Left lobe of liver (tissue), 2 donors: Measurements from ENCODE around the gene PRSS2. TPM values are rescaled to one million over a fixed set of nuclear protein-coding genes. Genes with fewer than 3 reads are reported as not detected.

ENCODE experiments used
- ATAC-seq: fragments of 200-7000 bp; cut with Tn5 transposase; one replicate; pipeline ENCODE4 v1.9.1; 2020; ENCODE audit warnings: mild to moderate bottlenecking, moderate library complexity
- DNase-seq: peaks from one replicate; pipeline ENCODE4 v3.0.0-alpha.2; 2020; ENCODE audit warnings: low spot score
- total RNA-seq: library from RNA; stranded (reverse); gene quantifications from one replicate; pipeline ENCODE4 v1.2.1, GENCODE V29; 2021
- donor health status: DM: no; HTN: no; CAD: no; lungs with moderate emphysema.
- donor health status: DM: no; HTN: yes; CAD: no.

PRSS2 gene
- total RNA-seq, 1 donor from 2014 or later: 53.2 TPM

- no peak for DNase-seq
- no peak for ATAC-seq
Measured at GRCh38 chr7:142800088-142800487, 29.3 kb downstream of the PRSS2 start.

GRCh38 chr7:142800699-142801260 is 30.0 kb downstream of the PRSS2 start:
- ATAC-seq (no peak), DNase-seq (no peak)

DNA sequence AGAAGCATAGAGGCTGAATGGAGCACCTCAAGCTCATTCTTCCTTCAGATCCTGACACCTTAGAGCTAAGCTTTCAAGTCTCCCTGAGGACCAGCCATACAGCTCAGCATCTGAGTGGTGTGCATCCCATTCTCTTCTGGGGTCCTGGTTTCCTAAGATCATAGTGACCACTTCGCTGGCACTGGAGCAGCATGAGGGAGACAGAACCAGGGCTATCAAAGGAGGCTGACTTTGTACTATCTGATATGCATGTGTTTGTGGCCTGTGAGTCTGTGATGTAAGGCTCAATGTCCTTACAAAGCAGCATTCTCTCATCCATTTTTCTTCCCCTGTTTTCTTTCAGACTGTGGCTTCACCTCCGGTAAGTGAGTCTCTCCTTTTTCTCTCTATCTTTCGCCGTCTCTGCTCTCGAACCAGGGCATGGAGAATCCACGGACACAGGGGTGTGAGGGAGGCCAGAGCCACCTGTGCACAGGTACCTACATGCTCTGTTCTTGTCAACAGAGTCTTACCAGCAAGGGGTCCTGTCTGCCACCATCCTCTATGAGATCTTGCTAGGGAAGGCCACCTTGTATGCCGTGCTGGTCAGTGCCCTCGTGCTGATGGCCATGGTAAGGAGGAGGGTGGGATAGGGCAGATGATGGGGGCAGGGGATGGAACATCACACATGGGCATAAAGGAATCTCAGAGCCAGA is 31.0 kb downstream of the PRSS2 start:
- ATAC-seq: no peak
- no peak for DNase-seq

GRCh38 chr7:142802301-142802700 is 31.5 kb downstream of the PRSS2 start:
- no peak for ATAC-seq
- DNase-seq: no peak

- DNase-seq (no peak), ATAC-seq (no peak)
Measured at GRCh38 chr7:142803901-142804300, 33.1 kb downstream of the PRSS2 start.

- DNase-seq (no peak), ATAC-seq (no peak)
Measured at GRCh38 chr7:142804728-142805207, 34.0 kb downstream of the PRSS2 start.

GRCh38 chr7:142805350-142806021 is 34.7 kb downstream of the PRSS2 start:
- no peak for ATAC-seq
- no peak for DNase-seq

- ATAC-seq (no peak), DNase-seq (no peak)
Measured at GRCh38 chr7:142806022-142806356, 35.2 kb downstream of the PRSS2 start.

- DNase-seq (no peak), ATAC-seq (no peak)
Measured at GRCh38 chr7:142806957-142807356, 36.2 kb downstream of the PRSS2 start.

DNA sequence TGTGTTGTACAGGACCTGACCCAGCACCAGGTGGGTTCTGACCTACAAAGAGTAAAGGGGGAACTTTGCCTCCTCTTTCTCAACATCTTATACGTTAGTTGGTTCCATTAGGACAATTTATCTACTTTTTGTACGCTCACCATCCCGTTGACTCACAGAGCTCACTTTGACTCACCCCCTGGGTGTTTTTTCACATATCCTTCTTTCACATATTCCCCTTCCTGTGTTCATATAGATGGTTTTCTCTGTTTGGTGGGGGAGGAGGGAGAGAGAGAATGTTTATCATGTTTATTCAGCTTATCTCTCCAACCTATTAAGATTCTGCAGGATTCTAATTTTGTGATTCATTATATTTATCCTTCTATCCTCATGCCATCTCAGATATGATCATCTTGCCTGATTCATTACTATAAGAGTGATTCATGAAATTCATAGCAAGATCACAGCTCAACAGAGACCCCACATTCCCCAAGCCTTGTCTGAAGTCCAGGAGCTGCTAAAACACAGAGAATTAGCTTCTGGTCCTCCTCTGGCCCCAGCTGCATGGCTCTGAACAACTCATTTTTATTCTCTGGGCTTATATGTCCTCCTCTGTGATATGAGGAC is 37.2 kb downstream of the PRSS2 start:
- ATAC-seq (no peak), DNase-seq (no peak)

DNA sequence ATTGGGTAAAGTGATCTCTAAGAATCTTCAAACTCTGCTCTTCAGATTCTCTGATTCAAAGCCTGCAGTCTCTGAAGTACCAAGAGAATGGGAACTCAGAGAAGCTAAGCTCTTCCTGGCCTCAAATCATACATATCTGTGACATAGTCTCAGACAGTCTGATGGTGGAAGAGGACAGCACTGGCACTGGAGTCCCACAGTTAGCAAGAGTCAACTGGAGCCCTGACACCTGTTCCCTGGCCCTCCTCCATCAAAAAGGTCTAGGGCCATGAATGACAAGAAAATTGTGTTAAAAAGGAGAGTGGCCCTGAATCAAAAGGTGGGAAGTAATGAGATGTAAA is 37.7 kb downstream of the PRSS2 start:
- ATAC-seq (no peak), DNase-seq (no peak)

DNA sequence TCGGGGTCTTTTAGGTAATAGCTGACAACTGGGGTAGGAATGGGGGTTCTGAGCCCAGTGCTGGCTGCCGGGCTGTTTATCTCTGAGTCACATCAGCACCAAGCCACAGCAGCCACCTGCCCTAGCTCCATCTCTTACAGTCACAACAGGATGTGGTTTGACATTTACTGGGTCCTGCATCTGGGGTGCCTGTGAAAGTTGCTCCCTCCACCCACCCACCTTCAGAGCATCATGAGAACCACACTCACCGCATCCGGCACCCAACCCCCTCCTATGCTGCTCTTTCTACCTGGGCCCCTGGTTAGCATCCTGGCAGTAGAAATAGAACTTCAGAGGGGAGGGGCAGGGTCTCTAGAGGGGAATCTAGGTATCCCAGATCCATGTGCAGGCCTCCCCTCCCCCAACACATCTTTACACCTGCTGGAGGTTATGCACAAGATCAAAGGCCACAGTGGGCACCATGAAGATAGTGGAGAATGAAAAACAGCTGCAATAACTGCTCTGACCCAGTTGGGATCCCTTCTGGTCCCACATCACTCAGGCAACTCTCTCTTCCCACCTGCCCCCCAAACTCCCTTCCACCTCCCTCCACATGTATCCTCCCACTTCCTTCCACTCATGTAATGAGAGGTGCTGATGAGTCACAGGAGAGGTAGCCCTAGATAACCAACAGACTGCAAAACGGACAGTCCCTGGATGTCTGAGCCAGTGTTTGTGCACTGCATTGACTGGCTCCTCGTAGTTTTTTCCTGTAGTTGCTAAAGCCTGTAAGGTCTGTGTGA is 38.2 kb downstream of the PRSS2 start:
- ATAC-seq: peak; percentile 14

GRCh38 chr7:142809671-142810070 is 38.9 kb downstream of the PRSS2 start:
- ATAC-seq (no peak), DNase-seq (no peak)

More for the DNA sequence above, 38.2 kb downstream of the PRSS2 start:
- no peak for DNase-seq

DNA sequence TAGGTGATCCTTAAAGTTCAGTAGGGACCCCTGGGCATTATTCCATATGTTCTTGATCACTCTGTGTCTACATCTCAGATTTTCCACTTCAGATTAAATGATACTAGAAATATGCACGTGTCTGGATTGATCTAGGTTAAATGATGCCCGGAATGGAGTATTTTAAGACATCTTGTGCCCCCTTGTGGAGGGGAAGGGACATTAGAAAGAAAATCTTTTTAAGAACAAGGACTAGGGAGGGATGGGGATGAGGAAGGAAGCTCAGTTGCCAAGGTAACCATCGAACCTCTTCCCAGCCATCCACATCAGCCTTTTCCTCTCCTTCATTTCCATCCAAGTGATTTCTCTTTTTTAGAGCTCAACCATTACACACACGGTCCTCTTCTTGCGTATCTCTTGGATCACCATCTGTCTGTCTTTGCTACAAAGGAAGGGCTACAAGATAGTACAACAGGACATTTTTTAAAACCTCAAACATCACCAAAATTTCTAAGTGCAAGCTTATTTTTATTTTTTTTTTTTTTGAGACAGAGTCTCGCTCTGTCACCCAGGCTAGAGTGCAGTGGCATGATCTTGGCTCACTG is 40.5 kb downstream of the PRSS2 start:
- peak; percentile 85 for ATAC-seq
- no peak for DNase-seq

DNA sequence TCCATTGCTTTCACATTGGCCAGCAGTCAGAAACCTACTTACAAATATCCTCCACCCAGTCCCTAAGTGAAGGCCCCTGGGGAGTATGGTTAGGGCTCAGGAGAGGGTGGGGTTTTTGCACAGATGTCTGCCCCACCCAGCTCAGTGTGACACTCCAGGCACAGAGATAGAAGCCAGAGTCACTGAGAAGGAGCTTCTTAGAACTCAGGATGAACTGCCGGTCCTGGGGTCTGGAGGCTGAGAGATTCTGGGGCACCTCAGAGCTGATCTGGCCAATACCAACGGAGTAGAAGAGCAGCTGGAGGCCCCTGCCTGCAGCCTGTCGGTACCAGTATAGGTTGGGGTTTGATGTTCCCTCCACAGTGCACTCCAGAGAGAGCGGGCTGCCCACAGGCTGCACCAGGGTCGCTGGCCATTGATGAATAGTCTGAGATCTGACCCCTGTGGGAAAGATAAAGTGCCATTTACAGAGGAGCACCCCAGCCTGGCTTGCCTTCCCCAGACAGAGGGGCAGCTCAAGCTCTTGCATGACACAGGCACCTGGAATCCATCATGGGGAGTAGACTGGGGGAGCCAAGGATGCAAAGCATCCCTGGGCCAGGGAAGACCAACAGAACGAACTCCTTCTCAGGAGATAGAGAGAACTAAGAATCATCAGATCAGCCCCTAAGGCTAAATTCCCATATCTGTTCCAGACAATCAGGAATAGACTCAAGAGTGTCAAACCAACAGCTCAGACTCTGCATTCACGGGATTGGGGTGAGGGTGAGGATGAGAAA is 41.9 kb downstream of the PRSS2 start:
- DNase-seq: no peak
- ATAC-seq: no peak

DNA sequence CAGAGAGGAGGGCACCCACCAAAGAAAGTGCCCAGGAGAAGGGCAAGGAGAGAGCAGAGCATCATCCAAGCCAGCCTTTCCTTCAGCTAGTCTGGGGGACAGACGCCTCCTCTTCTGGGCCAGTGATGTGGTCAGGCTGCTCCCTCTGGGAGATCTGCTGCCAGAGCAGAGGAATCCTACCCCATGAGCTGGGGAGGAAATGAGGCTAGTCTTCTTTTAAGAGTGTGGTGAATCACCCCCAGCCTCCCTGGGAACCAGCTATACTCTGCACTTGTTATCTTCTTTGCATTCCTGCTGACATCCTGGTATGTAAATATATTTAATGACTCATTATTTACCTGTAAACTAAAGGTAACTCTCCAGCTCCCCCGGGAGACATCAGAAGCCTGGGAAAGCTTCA is 42.5 kb downstream of the PRSS2 start:
- ATAC-seq: no peak

DNA sequence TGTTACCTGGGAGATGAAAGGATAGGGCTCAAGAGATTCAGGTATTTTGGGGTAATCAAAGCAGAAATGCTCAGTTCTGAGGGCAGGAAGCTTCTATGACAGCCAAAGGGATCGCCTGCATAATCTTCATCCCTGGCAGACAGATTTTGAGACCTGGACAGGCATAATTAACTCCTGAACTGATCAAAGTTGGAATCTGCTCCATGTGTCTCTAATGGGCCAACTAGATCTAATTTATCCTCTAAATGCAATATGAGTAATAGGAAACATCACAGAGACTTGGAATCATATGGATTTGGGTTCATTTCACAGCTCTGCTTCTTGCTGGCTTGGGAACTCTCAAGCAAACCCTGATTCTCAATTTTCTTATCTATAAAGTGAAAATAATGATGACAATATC is 42.9 kb downstream of the PRSS2 start:
- ATAC-seq: no peak
- no peak for DNase-seq

More for the DNA sequence above, 42.5 kb downstream of the PRSS2 start:
- no peak for DNase-seq

DNA sequence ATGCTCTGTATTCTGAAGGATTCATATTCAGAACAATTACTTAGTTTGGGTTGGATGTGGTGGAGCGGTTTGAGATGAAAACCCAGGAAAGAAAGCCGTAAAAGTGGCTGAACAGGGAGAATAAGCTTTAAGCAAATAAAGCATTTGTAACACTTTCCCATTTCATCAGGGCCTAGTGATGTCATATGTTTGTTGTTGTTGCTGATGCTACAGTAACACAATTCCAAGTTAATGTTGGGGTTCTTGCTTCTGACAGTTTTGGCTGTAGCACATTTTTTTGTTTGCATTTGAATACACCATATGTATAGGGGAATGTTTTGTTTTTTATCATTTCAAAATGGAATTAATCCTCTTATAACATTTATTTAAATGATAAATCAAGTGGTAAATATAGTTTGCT is 43.7 kb downstream of the PRSS2 start:
- DNase-seq (no peak), ATAC-seq (no peak)

DNA sequence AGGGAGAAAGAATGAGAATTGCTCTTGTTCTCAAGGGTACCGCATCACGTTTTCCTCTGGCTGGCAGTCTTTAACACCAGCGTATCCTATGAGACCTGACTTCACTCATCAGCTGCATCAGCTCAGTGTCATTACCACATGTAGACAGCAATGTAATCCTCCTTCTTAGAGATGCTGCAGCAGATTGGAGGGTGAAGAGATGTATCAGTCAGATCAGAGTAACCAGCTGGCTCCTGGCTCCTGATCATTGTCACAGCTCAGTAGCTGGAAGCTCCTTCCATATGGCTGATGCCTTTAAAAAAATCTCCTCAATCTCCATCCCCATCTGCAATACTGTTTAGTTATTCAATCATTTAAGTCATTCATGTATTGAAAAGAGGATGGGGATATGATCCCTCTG is 44.4 kb downstream of the PRSS2 start:
- DNase-seq (no peak), ATAC-seq (no peak)

DNA sequence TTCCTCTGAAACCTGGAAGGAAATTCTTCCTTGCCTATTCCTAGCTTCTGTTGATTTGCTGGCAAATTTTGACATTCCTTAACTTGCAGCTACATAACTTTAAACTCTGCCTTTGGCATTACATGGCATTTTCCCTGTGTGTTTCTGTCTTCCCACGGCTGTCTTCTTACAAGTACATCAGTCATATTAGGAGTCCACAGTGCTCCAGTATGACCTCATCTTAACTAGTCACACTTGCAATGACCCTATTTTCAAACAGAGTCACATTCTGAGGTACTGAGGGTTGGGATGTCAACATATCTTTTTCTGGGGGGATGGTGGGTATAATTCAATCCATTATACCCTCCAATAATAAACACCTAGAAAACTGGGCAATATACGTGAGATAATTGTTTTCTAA is 46.7 kb downstream of the PRSS2 start:
- ATAC-seq (no peak), DNase-seq (no peak)
